K562 (cell line): ENCODE results near the gene CTH. TPM values are rescaled to one million over a fixed set of nuclear protein-coding genes. Genes with fewer than 3 reads are reported as not detected.

Experiments
- CHD7 ChIP-seq: fragments of 200-600 bp; sonication (generic); IDR thresholded peaks from one replicate; pipeline ENCODE4 v1.6.1; 2012; ENCODE audit warnings: mild to moderate bottlenecking, low read depth, low read length, inconsistent platforms
- NCOA4 ChIP-seq: fragments of 450-650 bp; IDR thresholded peaks from 2 replicates; pipeline ENCODE4 v1.6.1; 2018; ENCODE audit warnings: mild to moderate bottlenecking; ENCODE audit not compliant: partially characterized antibody
- polyA plus RNA-seq, 8 experiments: library from polyadenylated mRNA; depleted of rRNA in 4 of 8; stranded (reverse) in 5 of 8; unstranded in 3 of 8; fragments of >200 nt; fragmentation: Nextera tagmentation in 2 of 8; fragmentation: Illumina TruSeq in 1 of 8; extraction: Ambion mirVana in 2 of 8; extraction: Trizol in 1 of 8; gene quantifications; 2 replicates each; pipeline versions ENCODE4 v1.2.1 to v1.2.3, GENCODE V29; 2011 to 2014; ENCODE audit warnings: inconsistent platforms in 1 of 8, missing spikeins in 1 of 8
- total RNA-seq, 7 experiments: library from RNA; depleted of rRNA in 6 of 7; stranded (reverse); fragments of >200 nt in 6 of 7; fragmentation: Illumina TruSeq in 2 of 7; extraction: Trizol in 2 of 7; gene quantifications; 2 replicates each; pipeline versions ENCODE4 v1.2.1 to v1.2.3, GENCODE V29; 2011 to 2021; ENCODE audit warnings: low replicate concordance in 1 of 7

Gene CTH
- total and polyA plus RNA-seq, 9 of the 15 experiments (the other 6 are each of a cell fraction or from before 2014, with no cell fraction given), result 8.0 to 54.4 (median 30.9) TPM

- TF ChIP-seq CHD7 (no peak), NCOA4 (no peak)
Measured at GRCh38 chr1:70364439-70364838, 46.6 kb upstream of the CTH start (continued).
